ENCODE results near the gene POU3F1.

POU3F1 gene

GRCh38 chr1:38000529-38001455 is 45.8 kb downstream of the POU3F1 start:
- no peak overlapping the region for H3K27ac ChIP-seq
- H3K27me3 ChIP-seq (ENCODE audit: insufficient read depth, low read depth, severe bottlenecking), result no peaks in the 10 kb centered on the region
- TF ChIP-seq CTCF (IDR thresholded peaks at IDR 0.05; ENCODE audit: low read depth, low read length), result no peak
- H3K4me3 ChIP-seq (ENCODE audit: low read depth, low read length), result no peak overlapping the region
- no peaks in the 10 kb centered on the region; the same call in none of the 2 replicates for H3K36me3 ChIP-seq
- no peak for DNase-seq
- no peaks in the 10 kb centered on the region for H3K9me3 ChIP-seq (ENCODE audit: severe bottlenecking)

- TF ChIP-seq CTCF (IDR thresholded peaks at IDR 0.05; ENCODE audit: low read depth, low read length), result no peak
- Histone ChIP-seq H3K9me3 (ENCODE audit: severe bottlenecking) (no peaks in the 10 kb centered on the region), H3K27me3 (ENCODE audit: insufficient read depth, low read depth, severe bottlenecking) (no peaks in the 10 kb centered on the region), H3K27ac (no peak overlapping the region), H3K36me3 (no peaks in the 10 kb centered on the region; the same call in none of the 2 replicates), H3K4me3 (ENCODE audit: low read depth, low read length) (no peak overlapping the region)
- DNase-seq, result no peak
These were observed 46.4 kb downstream of the POU3F1 start for GRCh38 chr1:38000233-38000528.

GRCh38 chr1:37999430-38000232 is 47.0 kb downstream of the POU3F1 start:
- Histone ChIP-seq H3K4me3 (ENCODE audit: low read depth, low read length) (no peak overlapping the region), H3K9me3 (ENCODE audit: severe bottlenecking) (no peaks in the 10 kb centered on the region), H3K36me3 (no peaks in the 10 kb centered on the region; the same call in none of the 2 replicates), H3K27me3 (ENCODE audit: insufficient read depth, low read depth, severe bottlenecking) (no peaks in the 10 kb centered on the region), H3K27ac (no peak overlapping the region)
- TF ChIP-seq CTCF (IDR thresholded peaks at IDR 0.05; ENCODE audit: low read depth, low read length), result no peak
- no peak for DNase-seq

GRCh38 chr1:37998913-37999429 is 47.6 kb downstream of the POU3F1 start:
- no peak for TF ChIP-seq CTCF (IDR thresholded peaks at IDR 0.05; ENCODE audit: low read depth, low read length)
- Histone ChIP-seq H3K27ac (no peak overlapping the region), H3K27me3 (ENCODE audit: insufficient read depth, low read depth, severe bottlenecking) (no peaks in the 10 kb centered on the region), H3K9me3 (ENCODE audit: severe bottlenecking) (no peaks in the 10 kb centered on the region), H3K36me3 (no peaks in the 10 kb centered on the region; the same call in none of the 2 replicates), H3K4me3 (ENCODE audit: low read depth, low read length) (no peak overlapping the region)
- no peak for DNase-seq

GRCh38 chr1:37998089-37998808 is 48.3 kb downstream of the POU3F1 start:
- DNase-seq, result no peak
- Histone ChIP-seq H3K9me3 (ENCODE audit: severe bottlenecking) (no peaks in the 10 kb centered on the region), H3K4me3 (ENCODE audit: low read depth, low read length) (no peak overlapping the region), H3K27ac (no peak overlapping the region), H3K27me3 (ENCODE audit: insufficient read depth, low read depth, severe bottlenecking) (no peaks in the 10 kb centered on the region), H3K36me3 (no peaks in the 10 kb centered on the region; the same call in none of the 2 replicates)
- no peak for TF ChIP-seq CTCF (IDR thresholded peaks at IDR 0.05; ENCODE audit: low read depth, low read length)

All from WERI-Rb-1 (cell line).